ENCODE measurements around the gene NMT2. TPM values are rescaled to one million over a fixed set of nuclear protein-coding genes. Genes with fewer than 3 reads are reported as not detected.

The NMT2 gene
- polyA plus RNA-seq, 2 of the 4 experiments (the other 2 are of a cell fraction), result 14.7 to 19.6 TPM

- TF ChIP-seq RNF2 (IDR thresholded peaks at IDR 0.05; ENCODE audit: borderline replicate concordance, low read depth), result no peak
- no peak for TF ChIP-seq POLR2A (IDR thresholded peaks at IDR 0.05; ENCODE audit: low read length)
- TF ChIP-seq RCOR1 (IDR thresholded peaks at IDR 0.05; ENCODE audit: low read depth, low read length), result no peak
- no peak for TF ChIP-seq ZNF302 (CRISPR knock-in tag; IDR thresholded peaks at IDR 0.05)
- no peak for TF ChIP-seq RARB (CRISPR knock-in tag; IDR thresholded peaks at IDR 0.05)
- TF ChIP-seq EHF (CRISPR knock-in tag; IDR thresholded peaks at IDR 0.05), result no peak
- TF ChIP-seq JUN (IDR thresholded peaks at IDR 0.05), result no peak
These were observed 29.4 kb upstream of the NMT2 start (continued) for GRCh38 chr10:15197911-15198310.

- CTCF ChIA-PET, result interaction anchor here (1.5 kb wide), 1 partner anchor 48 kb away, joined by 3 read pairs; no protein-coding TSS in a partner anchor
- ATAC-seq, result no peak
- Histone ChIP-seq H3K4me3 (no peak overlapping the region), H3K9me3 (no peaks in the 10 kb centered on the region), H3K4me2 (no peak overlapping the region), H3K27ac (peak overlapping the region in 1 of 2 experiments; percentile 88; a peak in 2 of 6 replicates), H3K4me1 (peaks cover 37% of the 10 kb centered on the region)
- no peak for TF ChIP-seq MAZ (IDR thresholded peaks at IDR 0.05; ENCODE audit: borderline replicate concordance, low read depth, low read length)
- no peak for TF ChIP-seq HMGXB4 (CRISPR knock-in tag; IDR thresholded peaks at IDR 0.05; ENCODE audit: borderline replicate concordance)
- no peak for TF ChIP-seq EP300 (IDR thresholded peaks at IDR 0.05)
- TF ChIP-seq CHD4 (IDR thresholded peaks at IDR 0.05; ENCODE audit: borderline replicate concordance), result no peak
- no peak for TF ChIP-seq MYC (IDR thresholded peaks at IDR 0.05; ENCODE audit: borderline replicate concordance, low read length)
- TF ChIP-seq KDM5A (IDR thresholded peaks at IDR 0.05), result no peak
- no peak for TF ChIP-seq REST (IDR thresholded peaks at IDR 0.05)
- no peak for TF ChIP-seq EHF (CRISPR knock-in tag; IDR thresholded peaks at IDR 0.05)
- TF ChIP-seq PHF8 (IDR thresholded peaks at IDR 0.05; ENCODE audit: borderline replicate concordance, low read depth), result no peak
- TF ChIP-seq SMC3 (IDR thresholded peaks at IDR 0.05), result no peak
- TF ChIP-seq HOXB13 (CRISPR knock-in tag; IDR thresholded peaks at IDR 0.05; ENCODE audit: low read depth), result no peak
- TF ChIP-seq CTCF (IDR thresholded peaks at IDR 0.05), result no peak
- TF ChIP-seq FOXS1 (CRISPR knock-in tag; IDR thresholded peaks at IDR 0.05), result no peak
- TF ChIP-seq SREBF2 (IDR thresholded peaks at IDR 0.05), result no peak
- TF ChIP-seq GATA3 (IDR thresholded peaks at IDR 0.05; ENCODE audit: borderline replicate concordance), result no peak
- no peak for TF ChIP-seq PBX3 (IDR thresholded peaks at IDR 0.05)
- no peak for TF ChIP-seq ELK1 (IDR thresholded peaks at IDR 0.05; ENCODE audit: low read depth, low read length)
- TF ChIP-seq HES2 (IDR thresholded peaks at IDR 0.05), result no peak
- WGBS (ENCODE audit: missing lambda C conversion rate), result 59% methylated on average over 2 of the region's 2 CpGs
- DNase-seq (ENCODE audit: low read depth in 1 of 2, low spot score in 1 of 2), result no peak
- POLR2A ChIA-PET, result no interaction called here
- no peak for FAIRE-seq
These were observed 28.8 kb upstream of the NMT2 start for GRCh38 chr10:15197276-15197675.
